K562 (cell line): ENCODE results near the gene AK2. TPM values are rescaled to one million over a fixed set of nuclear protein-coding genes. Genes with fewer than 3 reads are reported as not detected.
A peak's percentile ranks its signal among the peaks of the same experiment; 100 is the strongest.

Experiments
- BHLHE40 ChIP-seq: IDR thresholded peaks from 2 replicates; pipeline ENCODE4 v1.6.1; 2011; ENCODE audit warnings: low read length, improper control_type of control experiment
- BRF1 ChIP-seq: IDR thresholded peaks from 3 replicates; pipeline ENCODE4 v1.6.1; 2011; ENCODE audit warnings: borderline replicate concordance, mild to moderate bottlenecking; ENCODE audit not compliant: insufficient read length; ENCODE audit errors: extremely low read depth
- CBFA2T3 ChIP-seq: fragments of 450-650 bp; IDR thresholded peaks from 2 replicates; pipeline ENCODE4 v1.6.1; 2017
- CHD1 ChIP-seq: fragments of 200-600 bp; sonication (generic); IDR thresholded peaks from one replicate; pipeline ENCODE4 v1.6.1; 2012; ENCODE audit warnings: mild to moderate bottlenecking, moderate library complexity, low read length, inconsistent platforms
- JUN ChIP-seq, 2 experiments: sonication (generic) in 1 of 2; formaldehyde crosslinking in 1 of 2; IDR thresholded peaks; 2 replicates each; pipeline versions ENCODE4 v1.6.1 to v1.8.0; 2012 to 2022; ENCODE audit warnings: borderline replicate concordance in 2 of 2, mild to moderate bottlenecking in 2 of 2, improper control_type of control experiment in 1 of 2, low read depth in 1 of 2, low read length in 1 of 2, missing genetic modification reagents in 1 of 2
- KDM5B ChIP-seq: fragments of 200-600 bp; sonication (generic); IDR thresholded peaks from 2 replicates; pipeline ENCODE4 v1.6.1; 2012; ENCODE audit warnings: low read depth, mild to moderate bottlenecking, moderate library complexity, low read length, control low read depth, inconsistent platforms; ENCODE audit not compliant: insufficient replicate concordance
- MTA3 ChIP-seq: fragments of 450-650 bp; formaldehyde crosslinking; IDR thresholded peaks from 2 replicates; pipeline ENCODE4 v1.6.1; 2017; ENCODE audit warnings: mild to moderate bottlenecking, borderline replicate concordance
- NELFE ChIP-seq: IDR thresholded peaks from 2 replicates; pipeline ENCODE4 v1.6.1; 2011; ENCODE audit warnings: mild to moderate bottlenecking; ENCODE audit not compliant: insufficient read depth, insufficient read length
- NFIX ChIP-seq: fragments of 250-450 bp; sonication (Bioruptor Pico); IDR thresholded peaks from 2 replicates; pipeline ENCODE4 v1.4.0; 2020; ENCODE audit warnings: low read depth, mild to moderate bottlenecking, moderate library complexity
- NFRKB ChIP-seq: fragments of 450-650 bp; IDR thresholded peaks from 2 replicates; pipeline ENCODE4 v1.6.1; 2016; ENCODE audit warnings: low read depth
- POLR2G ChIP-seq: fragments of 200-400 bp; formaldehyde crosslinking; IDR thresholded peaks from 2 replicates; pipeline ENCODE4 v1.6.1; 2017; ENCODE audit warnings: low read depth, mild to moderate bottlenecking, antibody characterized with exemption, low read length, moderate library complexity
- RBM17 ChIP-seq: fragments of 200-400 bp; formaldehyde crosslinking; IDR thresholded peaks from 2 replicates; pipeline ENCODE4 v1.6.1; 2017; ENCODE audit warnings: low read depth, mild to moderate bottlenecking, low read length, borderline replicate concordance
- SOX6 ChIP-seq: fragments of 450-650 bp; IDR thresholded peaks from 2 replicates; pipeline ENCODE4 v1.6.1; 2014; ENCODE audit warnings: mild to moderate bottlenecking
- SUPT5H ChIP-seq: fragments of 450-650 bp; IDR thresholded peaks from 2 replicates; pipeline ENCODE4 v1.6.1; 2016
- TAL1 ChIP-seq: fragments of 450-650 bp; IDR thresholded peaks from 2 replicates; pipeline ENCODE4 v1.6.1; 2016; ENCODE audit warnings: mild to moderate bottlenecking
- TEAD4 ChIP-seq, 2 experiments: sonication (generic) in 1 of 2; formaldehyde crosslinking in 1 of 2; IDR thresholded peaks; 2 replicates each; pipeline versions ENCODE4 v1.6.1 to v1.8.0; 2012 to 2022; ENCODE audit warnings: borderline replicate concordance in 1 of 2, inconsistent platforms in 1 of 2, low read length in 1 of 2, mild to moderate bottlenecking in 1 of 2, missing genetic modification reagents in 1 of 2
- TGIF2 ChIP-seq: sonication (generic); formaldehyde crosslinking; IDR thresholded peaks from 2 replicates; pipeline ENCODE4 v1.8.1; 2022; ENCODE audit warnings: mild to moderate bottlenecking, missing genetic modification reagents, moderate library complexity
- TRIM24 ChIP-seq, 2 experiments: fragments of 450-650 bp; IDR thresholded peaks; 2 replicates each; pipeline ENCODE4 v1.6.1; 2016
- ZNF263 ChIP-seq: sonication (generic); formaldehyde crosslinking; IDR thresholded peaks from 2 replicates; pipeline ENCODE4 v1.8.0; 2022; ENCODE audit warnings: mild to moderate bottlenecking, missing genetic modification reagents, borderline replicate concordance
- ZNF436 ChIP-seq: fragments of 250-450, 450-650 bp; sonication (Bioruptor Pico); formaldehyde crosslinking; IDR thresholded peaks from 2 replicates; pipeline ENCODE4 v1.7.0; 2020; ENCODE audit warnings: mild to moderate bottlenecking
- ZNF75A ChIP-seq: fragments of 450-650 bp; formaldehyde crosslinking; IDR thresholded peaks from 2 replicates; pipeline ENCODE4 v1.4.0; 2020; ENCODE audit warnings: mild to moderate bottlenecking
- polyA plus RNA-seq, 8 experiments: library from polyadenylated mRNA; depleted of rRNA in 4 of 8; stranded (reverse) in 5 of 8; unstranded in 3 of 8; fragments of >200 nt; fragmentation: Nextera tagmentation in 2 of 8; fragmentation: Illumina TruSeq in 1 of 8; extraction: Ambion mirVana in 2 of 8; extraction: Trizol in 1 of 8; gene quantifications; 2 replicates each; pipeline versions ENCODE4 v1.2.1 to v1.2.3, GENCODE V29; 2011 to 2014; ENCODE audit warnings: inconsistent platforms in 1 of 8, missing spikeins in 1 of 8
- total RNA-seq, 7 experiments: library from RNA; depleted of rRNA in 6 of 7; stranded (reverse); fragments of >200 nt in 6 of 7; fragmentation: Illumina TruSeq in 2 of 7; extraction: Trizol in 2 of 7; gene quantifications; 2 replicates each; pipeline versions ENCODE4 v1.2.1 to v1.2.3, GENCODE V29; 2011 to 2021; ENCODE audit warnings: low replicate concordance in 1 of 7
- TF ChIP-seq, protein P1 (sequence below): fragments of 150-350 bp; IDR thresholded peaks from 2 replicates; pipeline ENCODE4 v1.6.1; 2014; ENCODE audit warnings: low read depth, mild to moderate bottlenecking, low read length, borderline replicate concordance
- TF ChIP-seq, protein P2 (sequence below): fragments of 250-450 bp; sonication (Bioruptor Pico); IDR thresholded peaks from 2 replicates; pipeline ENCODE4 v1.5.0; 2020; ENCODE audit warnings: mild to moderate bottlenecking

The AK2 gene
- total and polyA plus RNA-seq, 9 of the 15 experiments (the other 6 are each of a cell fraction or from before 2014, with no cell fraction given) = 105 to 1,050 (median 509) TPM

DNA sequence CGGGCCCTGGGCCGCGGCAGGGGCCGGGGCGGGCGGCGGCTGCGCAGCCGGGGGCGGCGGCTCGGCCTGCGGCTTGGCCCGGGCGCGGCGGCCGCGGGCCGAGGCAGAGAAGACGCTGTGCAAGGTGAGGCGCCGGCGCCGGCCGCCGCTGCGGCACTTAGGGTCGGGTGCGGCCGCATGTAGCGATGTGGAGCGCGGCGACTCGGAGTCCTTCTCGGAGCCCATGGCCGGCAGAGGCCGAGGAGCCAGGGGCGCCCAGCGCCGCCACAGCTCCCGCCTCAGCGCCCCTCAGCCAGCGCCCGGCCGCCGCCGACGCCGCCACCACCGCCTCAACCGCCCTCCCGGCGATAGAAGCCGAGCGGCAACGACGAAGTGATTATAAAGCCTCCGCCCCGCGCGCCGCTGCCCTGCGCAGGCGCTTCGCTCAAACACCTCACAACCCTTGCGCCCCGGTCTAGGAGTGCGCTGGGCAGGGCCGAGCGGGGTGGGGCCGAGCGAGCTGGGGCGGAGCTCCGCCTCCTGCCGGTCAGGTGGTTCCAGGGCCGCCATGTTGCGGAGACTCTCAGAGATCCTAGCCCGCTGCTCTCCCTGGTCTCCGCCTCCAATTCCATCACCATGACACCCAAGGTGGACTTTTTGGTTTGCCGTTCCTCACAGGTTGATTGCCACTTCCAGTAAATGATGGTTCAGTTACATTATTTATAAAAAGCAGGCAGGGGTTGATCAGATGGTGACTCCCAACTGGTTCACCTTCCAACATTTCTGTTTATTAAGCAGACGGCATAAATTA is 72.0 kb downstream of the AK2 start, which contains the start of gene RNF19B (continued):
- TF ChIP-seq, protein P1, sequence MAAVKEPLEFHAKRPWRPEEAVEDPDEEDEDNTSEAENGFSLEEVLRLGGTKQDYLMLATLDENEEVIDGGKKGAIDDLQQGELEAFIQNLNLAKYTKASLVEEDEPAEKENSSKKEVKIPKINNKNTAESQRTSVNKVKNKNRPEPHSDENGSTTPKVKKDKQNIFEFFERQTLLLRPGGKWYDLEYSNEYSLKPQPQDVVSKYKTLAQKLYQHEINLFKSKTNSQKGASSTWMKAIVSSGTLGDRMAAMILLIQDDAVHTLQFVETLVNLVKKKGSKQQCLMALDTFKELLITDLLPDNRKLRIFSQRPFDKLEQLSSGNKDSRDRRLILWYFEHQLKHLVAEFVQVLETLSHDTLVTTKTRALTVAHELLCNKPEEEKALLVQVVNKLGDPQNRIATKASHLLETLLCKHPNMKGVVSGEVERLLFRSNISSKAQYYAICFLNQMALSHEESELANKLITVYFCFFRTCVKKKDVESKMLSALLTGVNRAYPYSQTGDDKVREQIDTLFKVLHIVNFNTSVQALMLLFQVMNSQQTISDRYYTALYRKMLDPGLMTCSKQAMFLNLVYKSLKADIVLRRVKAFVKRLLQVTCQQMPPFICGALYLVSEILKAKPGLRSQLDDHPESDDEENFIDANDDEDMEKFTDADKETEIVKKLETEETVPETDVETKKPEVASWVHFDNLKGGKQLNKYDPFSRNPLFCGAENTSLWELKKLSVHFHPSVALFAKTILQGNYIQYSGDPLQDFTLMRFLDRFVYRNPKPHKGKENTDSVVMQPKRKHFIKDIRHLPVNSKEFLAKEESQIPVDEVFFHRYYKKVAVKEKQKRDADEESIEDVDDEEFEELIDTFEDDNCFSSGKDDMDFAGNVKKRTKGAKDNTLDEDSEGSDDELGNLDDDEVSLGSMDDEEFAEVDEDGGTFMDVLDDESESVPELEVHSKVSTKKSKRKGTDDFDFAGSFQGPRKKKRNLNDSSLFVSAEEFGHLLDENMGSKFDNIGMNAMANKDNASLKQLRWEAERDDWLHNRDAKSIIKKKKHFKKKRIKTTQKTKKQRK = no peak
- no peak for TF ChIP-seq CBFA2T3
- 0 out of 2 replicates have a peak, but pooled peaks have one; percentile 13 for TF ChIP-seq TEAD4 (IDR thresholded peaks at IDR 0.05; ENCODE audit: low read length)
- TF ChIP-seq TEAD4 (CRISPR knock-in tag; IDR thresholded peaks at IDR 0.05; ENCODE audit: borderline replicate concordance) = no peak
- TF ChIP-seq, protein P2, sequence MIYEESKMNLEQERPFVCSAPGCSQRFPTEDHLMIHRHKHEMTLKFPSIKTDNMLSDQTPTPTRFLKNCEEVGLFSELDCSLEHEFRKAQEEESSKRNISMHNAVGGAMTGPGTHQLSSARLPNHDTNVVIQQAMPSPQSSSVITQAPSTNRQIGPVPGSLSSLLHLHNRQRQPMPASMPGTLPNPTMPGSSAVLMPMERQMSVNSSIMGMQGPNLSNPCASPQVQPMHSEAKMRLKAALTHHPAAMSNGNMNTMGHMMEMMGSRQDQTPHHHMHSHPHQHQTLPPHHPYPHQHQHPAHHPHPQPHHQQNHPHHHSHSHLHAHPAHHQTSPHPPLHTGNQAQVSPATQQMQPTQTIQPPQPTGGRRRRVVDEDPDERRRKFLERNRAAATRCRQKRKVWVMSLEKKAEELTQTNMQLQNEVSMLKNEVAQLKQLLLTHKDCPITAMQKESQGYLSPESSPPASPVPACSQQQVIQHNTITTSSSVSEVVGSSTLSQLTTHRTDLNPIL = 0 out of 2 replicates have a peak, but pooled peaks have one; percentile 17
- peak; percentile 37; the same call in 1 of the 2 replicates for TF ChIP-seq ZNF263 (CRISPR knock-in tag)
- TF ChIP-seq MTA3 = peak; percentile 84
- TF ChIP-seq ZNF75A (CRISPR knock-in tag) = no peak
- TF ChIP-seq KDM5B = peak; percentile 97
- no peak for TF ChIP-seq CHD1
- TF ChIP-seq ZNF436 = peak; percentile 83
- no peak for TF ChIP-seq RBM17
- no peak for TF ChIP-seq TAL1
- TF ChIP-seq SOX6 = peak; percentile 20; the same call in 1 of the 2 replicates
- TF ChIP-seq NELFE = peak; percentile 63
- TF ChIP-seq POLR2G = peak; percentile 99
- TF ChIP-seq TRIM24 (IDR thresholded peaks at IDR 0.05) = no peak
- no peak for TF ChIP-seq TGIF2
- TF ChIP-seq SUPT5H = peak; percentile 80
- TF ChIP-seq JUN (IDR thresholded peaks at IDR 0.05; ENCODE audit: borderline replicate concordance, low read depth, low read length) = 0 out of 2 replicates have a peak, but pooled peaks have one; percentile 19
- no peak for TF ChIP-seq JUN (CRISPR knock-in tag; IDR thresholded peaks at IDR 0.05; ENCODE audit: borderline replicate concordance)
- TF ChIP-seq NFIX (CRISPR knock-in tag) = no peak
- peak; percentile 74; the same call in 1 of the 2 replicates for TF ChIP-seq NFRKB
- peak; percentile 18; the same call in 1 of the 2 replicates for TF ChIP-seq BHLHE40
- no peak for TF ChIP-seq BRF1
